Upper lobe of left lung (tissue), 6 donors: ENCODE data around the gene NOX5. TPM values are rescaled to one million over a fixed set of nuclear protein-coding genes. Genes with fewer than 3 reads are reported as not detected.

ENCODE experiments used
- ATAC-seq, 2 donors: fragments of 200-7000 bp; cut with Tn5 transposase; one replicate each; pipeline ENCODE4 v1.9.1; 2022; ENCODE audit warnings: mild to moderate bottlenecking in 2 of 2, moderate library complexity in 2 of 2; ENCODE audit not compliant: low FRiP score in 2 of 2
- DNase-seq, 2 donors: peaks; one replicate each; pipeline ENCODE4 v3.0.0-alpha.2; 2019 to 2020
- H3K27ac ChIP-seq, 4 donors: fragments of 200-600 bp; sonication (generic); one replicate each; pipeline ENCODE4 v1.5.1; 2016 to 2019
- H3K27me3 ChIP-seq, 4 donors: fragments of 200-600 bp; sonication (generic); one replicate each; pipeline ENCODE4 v1.5.1; 2017 to 2019
- H3K36me3 ChIP-seq, 4 donors: fragments of 200-600 bp; sonication (generic); one replicate each; pipeline ENCODE4 v1.5.1; 2016 to 2019
- H3K4me1 ChIP-seq, 4 donors: fragments of 200-600 bp; sonication (generic); one replicate each; pipeline ENCODE4 v1.5.1; 2018 to 2019
- H3K4me3 ChIP-seq, 4 donors: fragments of 200-600 bp; sonication (generic); one replicate each; pipeline ENCODE4 v1.5.1; 2017 to 2019; ENCODE audit warnings: mild to moderate bottlenecking in 2 of 4, moderate library complexity in 1 of 4
- H3K9me3 ChIP-seq, 4 donors: fragments of 200-600 bp; sonication (generic); one replicate each; pipeline ENCODE4 v1.5.1; 2018 to 2019
- CTCF ChIP-seq, 6 experiments: fragments of 450-650 bp in 4 of 6; fragments of 200-600 bp in 2 of 6; sonication (generic) in 2 of 6; IDR thresholded peaks; one replicate each; pipeline ENCODE4 v1.5.1; 2016 to 2019; ENCODE audit warnings: antibody characterized with exemption in 6 of 6
- EP300 ChIP-seq, 4 donors: sonication (generic); formaldehyde crosslinking; IDR thresholded peaks; one replicate each; pipeline ENCODE4 v1.5.1; 2017; ENCODE audit warnings: antibody characterized with exemption in 4 of 4, control low read depth in 2 of 4
- POLR2A ChIP-seq, 4 donors: fragments of 450-650 bp; IDR thresholded peaks; one replicate each; pipeline ENCODE4 v1.5.1; 2016 to 2017; ENCODE audit warnings: antibody characterized with exemption in 4 of 4, mild to moderate bottlenecking in 2 of 4
- POLR2AphosphoS5 ChIP-seq, 2 donors: sonication (generic); formaldehyde crosslinking; IDR thresholded peaks; one replicate each; pipeline ENCODE4 v1.5.1; 2017; ENCODE audit warnings: antibody characterized with exemption in 2 of 2
- WGBS, 2 donors: methylation state at CpG; one replicate each; pipeline ENCODE4 v1.1.5; 2017 to 2018; 5-methylcytosine and 5-hydroxymethylcytosine counted together
- total RNA-seq, 6 donors: library from RNA; depleted of rRNA in 4 of 6; stranded (reverse); fragments of >200 nt in 4 of 6; gene quantifications; one replicate each; pipeline versions ENCODE4 v1.1.0 to v1.2.1, GENCODE V29; 2016 to 2021
- donor health status: DM: no; HTN: no; CAD: no; lungs with moderate emphysema.
- donor health status: DM: no; HTN: yes; CAD: no; lungs with severe emphysema.

The NOX5 gene
- total RNA-seq, 6 donors from 2014 or later: 0.20 to 5.7 (median 1.4) TPM; not detected in 2

- no peak overlapping the region for H3K27ac ChIP-seq
- WGBS, 2 donors: 92 to 93% methylated on average over 8 of the region's 8 CpGs
- ATAC-seq (no peak), DNase-seq (no peak)
- no peaks in the 10 kb centered on the region for H3K9me3 ChIP-seq
- H3K36me3 ChIP-seq: no peaks in the 10 kb centered on the region
- no peaks in the 10 kb centered on the region for H3K27me3 ChIP-seq
- peaks cover 36 to 60% (median 56%) of the 10 kb centered on the region in 4 donors for H3K4me1 ChIP-seq
- no peak for TF ChIP-seq POLR2AphosphoS5 (IDR thresholded peaks at IDR 0.05)
- TF ChIP-seq CTCF (IDR thresholded peaks at IDR 0.05): no peak
- TF ChIP-seq POLR2A (IDR thresholded peaks at IDR 0.05): no peak
- no peak for TF ChIP-seq EP300 (IDR thresholded peaks at IDR 0.05)
- no peak overlapping the region for H3K4me3 ChIP-seq
Observed at GRCh38 chr15:69078638-69079037, 64.1 kb downstream of the NOX5 start.

DNA sequence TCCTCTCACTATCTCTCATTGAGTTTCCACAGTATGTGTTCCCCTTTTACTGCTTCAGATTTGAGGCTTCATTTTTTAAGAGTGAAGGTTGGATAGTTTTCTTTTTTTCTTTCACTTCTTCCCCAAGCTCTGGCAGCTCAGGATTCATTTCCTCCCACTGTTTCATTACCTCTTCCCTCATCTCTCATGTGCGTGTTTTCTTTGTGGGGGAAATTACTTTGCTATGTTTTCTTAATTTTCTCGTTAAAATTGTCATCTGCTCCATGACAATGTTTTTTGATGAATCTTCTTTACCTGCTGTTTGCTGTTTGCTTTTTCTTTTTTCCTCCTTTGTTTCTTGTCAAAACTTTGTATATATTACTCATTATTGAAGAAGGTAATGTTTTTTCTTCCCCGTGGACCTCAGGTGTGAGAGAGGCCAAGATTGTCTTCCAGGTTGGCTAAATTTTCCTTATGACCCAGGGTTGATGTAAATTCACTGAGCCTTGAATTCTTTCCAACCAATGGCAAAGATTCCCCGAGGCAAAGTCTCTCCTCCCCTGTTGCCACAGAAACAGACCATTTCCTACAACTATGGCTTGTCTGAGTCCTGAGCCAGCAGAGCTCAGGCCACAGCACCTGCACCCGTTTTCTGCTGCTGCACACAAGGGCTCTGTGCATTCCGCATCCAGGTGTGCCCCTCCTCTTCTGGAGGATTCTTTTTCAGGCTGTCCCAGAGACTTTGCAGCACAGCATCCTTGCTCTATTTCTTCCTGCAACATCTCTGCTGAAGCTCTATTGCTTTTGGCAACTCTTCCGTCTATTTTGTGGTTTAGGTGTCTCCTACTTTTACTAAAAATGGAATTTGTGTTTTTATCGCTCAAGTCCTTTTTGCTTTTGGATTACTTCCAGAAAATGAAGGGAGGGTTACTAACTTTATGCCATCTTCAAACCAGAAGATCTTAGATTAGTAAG is 66.1 kb downstream of the NOX5 start:
- TF ChIP-seq POLR2A (IDR thresholded peaks at IDR 0.05): no peak
- TF ChIP-seq EP300 (IDR thresholded peaks at IDR 0.05): no peak
- TF ChIP-seq CTCF (IDR thresholded peaks at IDR 0.05): no peak
- Histone ChIP-seq H3K4me1 (peaks cover 31 to 45% (median 39%) of the 10 kb centered on the region in 4 donors), H3K4me3 (no peak overlapping the region), H3K27me3 (no peaks in the 10 kb centered on the region), H3K9me3 (no peaks in the 10 kb centered on the region), H3K36me3 (no peaks in the 10 kb centered on the region), H3K27ac (peak overlapping the region; percentile 44 to 91 (median 74))
- DNase-seq (no peak), ATAC-seq (no peak)
- 61 to 63% methylated on average over 8 of the region's 8 CpGs for WGBS, 2 donors

DNA sequence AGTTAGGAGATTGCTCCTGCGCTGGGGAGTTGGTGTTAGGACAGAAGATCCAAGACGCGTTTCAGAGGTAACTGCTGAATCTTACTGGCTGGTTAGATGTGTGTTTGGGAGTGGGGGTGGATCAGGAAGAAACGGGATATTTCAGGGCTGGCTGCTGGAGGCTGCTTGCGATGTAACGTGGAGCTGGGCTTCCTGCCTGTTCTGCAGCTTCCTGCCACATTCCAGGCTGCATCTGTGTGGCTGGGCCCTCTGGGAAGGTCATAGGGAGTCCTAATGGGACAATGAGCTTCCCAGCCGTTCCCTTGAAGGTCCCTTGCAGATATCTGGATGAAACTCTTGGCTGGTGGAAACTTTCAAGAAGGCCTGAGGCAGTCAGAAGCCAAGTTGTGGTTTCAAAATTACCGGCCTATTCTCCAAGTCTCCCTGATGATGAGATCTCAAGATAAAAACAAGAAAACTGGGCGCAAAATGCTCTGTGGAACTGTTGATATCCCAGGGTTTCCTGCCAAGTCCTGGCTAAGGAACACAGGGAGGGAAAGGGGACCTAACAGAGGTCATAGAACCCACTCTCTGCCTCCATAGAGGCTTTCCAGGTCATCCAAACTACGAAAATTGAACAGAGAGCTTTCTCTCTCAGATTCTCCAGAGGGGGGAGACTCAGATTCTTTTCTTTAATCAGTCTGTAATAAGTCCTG is 67.0 kb downstream of the NOX5 start:
- no peaks in the 10 kb centered on the region for H3K27me3 ChIP-seq
- WGBS, 2 donors: 57 to 59% methylated on average over 10 of the region's 10 CpGs
- TF ChIP-seq POLR2AphosphoS5 (IDR thresholded peaks at IDR 0.05): no peak
- no peak for TF ChIP-seq CTCF (IDR thresholded peaks at IDR 0.05)
- no peak for TF ChIP-seq POLR2A (IDR thresholded peaks at IDR 0.05)
- no peak for TF ChIP-seq EP300 (IDR thresholded peaks at IDR 0.05)
- H3K9me3 ChIP-seq: no peaks in the 10 kb centered on the region
- H3K4me1 ChIP-seq: peaks cover 26 to 39% (median 33%) of the 10 kb centered on the region in 4 donors
- H3K27ac ChIP-seq: peak overlapping the region; percentile 44 to 91 (median 74)
- peak; percentile 55 to 66 for ATAC-seq
- no peak for DNase-seq
- no peaks in the 10 kb centered on the region for H3K36me3 ChIP-seq
- no peak overlapping the region for H3K4me3 ChIP-seq

GRCh38 chr15:69082021-69082502 is 67.6 kb downstream of the NOX5 start:
- Histone ChIP-seq H3K9me3 (no peaks in the 10 kb centered on the region), H3K36me3 (no peaks in the 10 kb centered on the region), H3K4me1 (peaks cover 25 to 39% (median 31%) of the 10 kb centered on the region in 4 donors), H3K4me3 (no peak overlapping the region), H3K27ac (peak overlapping the region; percentile 44 to 91 (median 74)), H3K27me3 (no peaks in the 10 kb centered on the region)
- no peak for DNase-seq
- WGBS, 2 donors: 41 to 44% methylated on average over 2 to 3 of the region's 3 CpGs
- TF ChIP-seq POLR2AphosphoS5 (IDR thresholded peaks at IDR 0.05) (peak; percentile 11 to 33), EP300 (IDR thresholded peaks at IDR 0.05) (no peak), CTCF (IDR thresholded peaks at IDR 0.05) (no peak), POLR2A (IDR thresholded peaks at IDR 0.05) (no peak)
- ATAC-seq: peak; percentile 61 to 79
